ENCODE results near the gene PLPP7.

- TF ChIP-seq CTCF (IDR thresholded peaks at IDR 0.05), result no peak
- TF ChIP-seq POLR2A (IDR thresholded peaks at IDR 0.05), result no peak
These were observed 7.5 kb downstream of the PLPP7 start for GRCh38 chr9:131296906-131297500.
